Measurements from ENCODE around the gene CSF3R.

Gene CSF3R

DNA sequence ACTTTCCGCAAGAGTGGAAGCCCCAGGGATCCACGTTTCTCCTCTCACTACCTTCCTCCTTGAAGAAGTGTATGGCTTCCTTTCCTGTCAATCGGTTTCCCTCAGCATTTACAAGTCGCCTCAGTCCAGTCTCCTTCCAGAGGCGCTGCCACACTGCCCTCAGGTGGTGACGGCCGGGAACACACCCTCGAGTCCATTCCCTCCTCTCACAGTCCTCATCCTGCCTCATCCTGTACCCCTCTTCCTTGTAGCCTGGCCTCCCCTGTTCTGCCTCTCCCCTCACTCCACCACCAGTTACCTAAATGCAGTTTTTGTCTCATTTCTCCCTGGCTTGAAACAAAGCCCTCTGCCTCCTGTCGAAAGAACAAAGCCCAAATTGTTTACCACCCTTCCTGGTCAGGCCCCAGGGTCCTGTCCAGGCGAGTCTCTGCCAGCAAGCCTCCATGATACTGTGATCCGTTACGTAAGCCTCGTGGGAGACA, 61.8 kb downstream of the CSF3R start:
- FAIRE-seq (peak; percentile 98), DNase-seq (ENCODE audit: insufficient read length) (peak; percentile 52)
- TF ChIP-seq TAF1 (IDR thresholded peaks at IDR 0.05; ENCODE audit: borderline replicate concordance, low read depth, low read length) (no peak), POLR2A (IDR thresholded peaks at IDR 0.05; ENCODE audit: low read depth, low read length) (no peak), POLR2AphosphoS5 (IDR thresholded peaks at IDR 0.05; ENCODE audit: low read depth, low read length) (no peak)

DNA sequence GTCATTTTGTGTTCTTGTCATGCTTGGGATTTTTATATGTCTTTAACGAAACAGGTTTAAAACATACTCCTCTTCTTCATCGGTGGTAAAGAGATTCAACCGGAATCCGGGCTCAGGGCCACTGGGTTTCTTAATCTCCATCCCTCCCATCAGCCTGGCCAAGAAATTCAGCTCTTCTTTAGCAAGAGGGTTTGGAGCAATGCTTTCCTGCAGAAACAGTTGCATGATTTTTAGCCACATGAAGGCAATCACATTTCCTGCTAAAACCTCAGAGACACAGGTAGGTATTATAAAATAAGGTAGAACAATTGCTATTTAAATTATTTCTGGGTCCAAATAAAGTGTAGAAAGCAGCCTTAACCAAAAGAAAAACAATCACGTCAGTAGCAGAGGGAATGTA, 62.3 kb downstream of the CSF3R start:
- FAIRE-seq = no peak
- DNase-seq (ENCODE audit: insufficient read length) = no peak
- TF ChIP-seq POLR2A (IDR thresholded peaks at IDR 0.05; ENCODE audit: low read depth, low read length) (no peak), POLR2AphosphoS5 (IDR thresholded peaks at IDR 0.05; ENCODE audit: low read depth, low read length) (no peak), TAF1 (IDR thresholded peaks at IDR 0.05; ENCODE audit: borderline replicate concordance, low read depth, low read length) (no peak)

DNA sequence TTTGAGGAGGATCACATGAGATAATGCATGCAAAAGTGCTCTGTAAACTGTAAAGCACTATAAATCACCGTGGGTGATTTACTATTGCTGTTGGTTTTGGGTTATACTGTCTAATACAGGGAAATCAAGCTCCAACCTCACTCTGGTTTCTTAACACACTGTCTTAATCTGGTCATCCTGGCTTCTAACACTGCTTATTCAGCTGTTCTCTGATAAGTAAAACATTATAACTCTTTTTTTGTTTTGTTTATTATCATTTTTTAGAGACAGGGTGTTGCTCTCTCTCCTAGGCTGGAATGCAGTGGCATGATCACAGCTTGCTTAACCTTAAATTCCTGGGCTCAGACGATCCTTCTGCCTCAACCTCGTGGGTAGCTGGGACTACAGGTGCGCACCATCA, 63.1 kb downstream of the CSF3R start:
- DNase-seq (ENCODE audit: insufficient read length) = no peak
- TF ChIP-seq POLR2A (IDR thresholded peaks at IDR 0.05; ENCODE audit: low read depth, low read length) (no peak), TAF1 (IDR thresholded peaks at IDR 0.05; ENCODE audit: borderline replicate concordance, low read depth, low read length) (no peak), POLR2AphosphoS5 (IDR thresholded peaks at IDR 0.05; ENCODE audit: low read depth, low read length) (no peak)
- no peak for FAIRE-seq

DNA sequence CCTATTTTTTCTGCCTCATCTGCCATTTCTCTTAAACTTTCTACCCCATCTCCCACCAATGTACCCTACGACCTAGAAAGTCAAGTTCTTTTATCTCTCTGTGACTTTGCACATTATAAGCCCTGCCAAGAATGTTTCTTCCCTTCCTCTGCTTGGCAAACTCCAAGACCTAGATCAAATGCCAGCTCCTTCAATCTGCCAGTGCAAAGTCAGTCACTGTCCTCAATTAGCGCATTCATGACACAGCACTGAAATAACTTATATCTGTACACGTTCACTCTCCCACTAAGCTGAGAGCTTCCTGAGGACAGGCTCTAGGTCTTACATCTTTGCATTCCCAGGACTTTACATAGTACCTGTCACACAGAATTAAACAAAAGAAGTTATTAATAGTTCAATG, 63.6 kb downstream of the CSF3R start:
- FAIRE-seq (no peak), DNase-seq (ENCODE audit: insufficient read length) (no peak)
- no peak for TF ChIP-seq TAF1 (IDR thresholded peaks at IDR 0.05; ENCODE audit: borderline replicate concordance, low read depth, low read length)
- TF ChIP-seq POLR2A (IDR thresholded peaks at IDR 0.05; ENCODE audit: low read depth, low read length) = no peak
- TF ChIP-seq POLR2AphosphoS5 (IDR thresholded peaks at IDR 0.05; ENCODE audit: low read depth, low read length) = no peak

DNA sequence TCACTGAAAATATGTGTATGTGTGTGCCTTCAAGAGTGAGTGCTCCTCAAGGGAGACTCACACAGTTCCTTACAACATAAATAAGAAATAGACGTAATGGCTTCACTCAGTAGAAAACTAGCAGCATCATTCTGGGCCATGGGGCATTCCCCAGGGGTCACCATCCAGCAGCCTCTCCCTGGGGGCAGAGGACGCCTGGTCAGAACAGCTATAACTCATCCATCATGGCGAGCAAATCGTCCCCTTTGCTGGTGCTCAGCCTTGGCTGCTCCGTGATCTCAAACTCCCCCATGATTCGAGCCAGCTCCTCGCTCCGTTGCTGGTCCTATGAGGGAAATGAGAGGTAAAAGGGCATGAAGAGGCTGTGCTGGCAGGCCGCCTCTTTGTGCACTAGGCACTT, 64.8 kb downstream of the CSF3R start:
- no peak for DNase-seq (ENCODE audit: insufficient read length)
- TF ChIP-seq POLR2AphosphoS5 (IDR thresholded peaks at IDR 0.05; ENCODE audit: low read depth, low read length) = no peak
- TF ChIP-seq TAF1 (IDR thresholded peaks at IDR 0.05; ENCODE audit: borderline replicate concordance, low read depth, low read length) = no peak
- TF ChIP-seq POLR2A (IDR thresholded peaks at IDR 0.05; ENCODE audit: low read depth, low read length) = no peak
- FAIRE-seq = no peak
